RPMI7951 (cell line): ENCODE results near the gene TCAP. TPM values are rescaled to one million over a fixed set of nuclear protein-coding genes. Genes with fewer than 3 reads are reported as not detected.
"Not testable (repeated sequence)": the region's sequence is repeated elsewhere in the genome, so short reads cannot be mapped to it uniquely, and the experiment has no call there.

Source experiments
- DNase-seq: peaks from one replicate; pipeline ENCODE4 v3.0.0-alpha.2; 2012; ENCODE audit warnings: low read depth
- total RNA-seq: library from RNA; depleted of rRNA; stranded (reverse); fragments of >200 nt; shearing (Covaris generic); gene quantifications from 2 replicates; pipeline ENCODE4 v1.2.3, GENCODE V29; 2014; rRNA removed

The TCAP gene
- total RNA-seq, 1 experiment from 2014 or later, result 0.24 TPM

GRCh38 chr17:39704821-39705551 is 39.8 kb downstream of the TCAP start:
- no peak for DNase-seq

GRCh38 chr17:39705786-39706348 is 40.7 kb downstream of the TCAP start:
- DNase-seq, result no peak

GRCh38 chr17:39706383-39706782 is 41.2 kb downstream of the TCAP start:
- no peak for DNase-seq

GRCh38 chr17:39706921-39707337 is 41.8 kb downstream of the TCAP start:
- no peak for DNase-seq

GRCh38 chr17:39709319-39709997 is 44.3 kb downstream of the TCAP start:
- no peak for DNase-seq

DNA sequence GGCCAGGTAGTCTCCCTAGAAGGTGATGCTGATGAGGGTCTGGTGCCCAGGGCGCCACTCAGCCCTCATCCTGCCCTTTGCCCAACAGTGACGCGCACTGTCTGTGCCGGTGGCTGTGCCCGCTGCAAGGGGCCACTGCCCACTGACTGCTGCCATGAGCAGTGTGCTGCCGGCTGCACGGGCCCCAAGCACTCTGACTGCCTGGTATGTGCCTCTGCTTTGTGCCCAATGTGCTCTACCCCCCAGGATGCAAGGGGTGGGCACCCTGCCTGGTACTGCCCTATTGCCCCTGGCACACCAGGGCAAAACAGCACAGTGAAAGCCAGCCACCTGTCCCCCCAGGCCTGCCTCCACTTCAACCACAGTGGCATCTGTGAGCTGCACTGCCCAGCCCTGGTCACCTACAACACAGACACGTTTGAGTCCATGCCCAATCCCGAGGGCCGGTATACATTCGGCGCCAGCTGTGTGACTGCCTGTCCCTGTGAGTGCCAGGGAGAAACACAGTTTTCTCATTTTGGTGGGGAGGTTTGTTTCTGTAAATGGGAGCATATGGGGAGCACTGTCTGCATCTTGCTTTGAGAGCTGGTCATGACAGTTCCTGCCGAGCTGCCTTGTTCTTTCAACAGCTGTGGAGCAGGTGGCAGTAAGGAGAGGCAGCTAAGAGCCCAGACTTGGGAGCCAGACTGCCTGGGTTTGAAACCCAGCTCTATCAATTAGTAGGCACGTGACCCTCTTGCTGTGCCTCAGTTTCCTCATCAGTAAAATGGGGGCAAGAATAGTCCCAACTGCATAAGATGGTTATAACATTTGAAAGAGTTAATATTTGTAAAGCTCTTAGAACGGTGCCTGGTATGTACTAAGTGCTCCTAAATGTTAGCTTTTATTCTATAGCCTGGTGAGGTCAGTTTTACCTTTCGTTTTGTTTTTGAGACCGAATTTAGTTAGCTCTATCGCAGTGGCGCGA is 45.1 kb downstream of the TCAP start:
- DNase-seq, result no peak

DNA sequence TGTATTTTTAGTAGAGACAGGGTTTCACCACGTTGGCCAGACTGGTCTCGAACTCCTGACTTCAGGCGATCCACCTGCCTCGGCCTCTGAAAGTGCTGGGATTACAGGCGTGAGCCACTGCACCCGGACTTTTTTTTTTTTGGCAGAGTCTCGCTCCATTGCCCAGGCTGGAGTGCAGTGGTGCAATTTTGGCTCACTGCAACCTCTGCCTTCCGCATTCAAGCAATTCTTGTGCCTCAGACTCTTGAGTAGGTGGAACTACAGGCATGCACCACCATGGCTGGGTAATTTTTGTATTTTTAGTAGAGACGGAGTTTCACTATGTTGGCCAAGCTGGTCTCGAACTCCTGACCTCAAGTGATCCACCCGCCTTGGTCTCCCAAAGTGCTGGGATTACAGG is 45.9 kb downstream of the TCAP start:
- not testable (repeated sequence) for DNase-seq

- DNase-seq, result no peak
Observed at GRCh38 chr17:39711851-39712250, 46.7 kb downstream of the TCAP start.

DNA sequence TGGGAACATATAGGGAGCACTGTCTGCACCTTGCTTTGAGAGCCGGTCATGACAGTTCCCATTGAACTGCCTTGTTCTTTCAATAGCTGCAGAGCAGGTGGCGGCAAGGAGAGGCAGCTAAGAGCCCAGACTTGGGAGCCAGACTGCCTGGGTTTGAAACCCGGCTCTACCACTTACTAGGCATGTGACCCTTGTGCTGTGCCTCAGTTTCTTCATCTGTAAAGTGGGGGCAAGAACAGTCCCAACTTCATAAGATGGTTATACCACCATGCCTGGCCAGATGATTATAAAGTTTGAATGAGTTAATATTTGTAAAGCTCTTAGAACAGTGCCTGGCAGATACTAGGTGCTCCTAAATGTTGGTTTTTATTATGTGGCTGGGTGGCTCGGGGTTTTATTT is 49.1 kb downstream of the TCAP start:
- no peak for DNase-seq

GRCh38 chr17:39715375-39716072 is 50.4 kb downstream of the TCAP start:
- DNase-seq, result no peak

Other genes with a start within 250 kb of the TCAP start
- gene MED1, start 214.1 kb upstream of the TCAP start, total RNA-seq, result 12.7 and 20.9 TPM in 2 replicates
- 15.6 and 20.8 TPM in 2 replicates for gene CDK12, start 203.9 kb upstream of the TCAP start, total RNA-seq
- gene NEUROD2, start 57.4 kb upstream of the TCAP start, total RNA-seq, result not detected in 2 replicates
- gene PPP1R1B, start 38.4 kb upstream of the TCAP start, total RNA-seq, result 0.48 TPM in 1 of 2 replicates, not detected in the other
- gene STARD3, start 28.2 kb upstream of the TCAP start, total RNA-seq, result 24.4 and 26.0 TPM in 2 replicates
- 0.68 TPM in 1 of 2 replicates, not detected in the other for gene PNMT, start 3.1 kb downstream of the TCAP start, total RNA-seq
- gene PGAP3, start 22.7 kb downstream of the TCAP start, total RNA-seq, result 4.0 and 7.9 TPM in 2 replicates
- gene ERBB2, start 34.7 kb downstream of the TCAP start, total RNA-seq, result 11.2 and 11.5 TPM in 2 replicates
- gene MIEN1, start 65.2 kb downstream of the TCAP start, total RNA-seq, result 49.1 and 59.7 TPM in 2 replicates
- not detected in 2 replicates for gene GRB7, start 72.6 kb downstream of the TCAP start, total RNA-seq
- not detected in 2 replicates for gene IKZF3, start 199.0 kb downstream of the TCAP start, total RNA-seq
- not detected in 2 replicates for gene ZPBP2, start 202.9 kb downstream of the TCAP start, total RNA-seq